ENCODE data around the gene CDK5R2.
A peak's percentile ranks its signal among the peaks of the same experiment; 100 is the strongest.

The CDK5R2 gene

DNA sequence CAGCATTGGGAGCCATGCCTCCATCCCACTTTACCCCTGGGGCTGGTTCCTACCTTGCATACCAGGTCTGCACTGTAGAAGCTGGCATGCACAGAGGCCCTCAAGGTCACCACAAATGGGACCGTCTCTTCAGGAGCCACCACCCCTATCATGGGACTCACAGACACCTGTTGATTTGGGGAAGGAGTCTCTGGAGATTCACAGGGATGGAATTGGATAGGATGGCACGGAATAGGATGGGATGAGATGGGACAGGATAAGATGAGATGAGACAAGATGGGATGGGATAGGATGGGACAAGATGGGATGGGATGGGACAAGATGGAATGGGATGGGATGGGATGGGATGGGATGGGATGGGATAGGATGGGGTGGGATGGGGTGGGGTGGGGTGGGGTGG is 49.8 kb downstream of the CDK5R2 start:
- no peak for DNase-seq

DNA sequence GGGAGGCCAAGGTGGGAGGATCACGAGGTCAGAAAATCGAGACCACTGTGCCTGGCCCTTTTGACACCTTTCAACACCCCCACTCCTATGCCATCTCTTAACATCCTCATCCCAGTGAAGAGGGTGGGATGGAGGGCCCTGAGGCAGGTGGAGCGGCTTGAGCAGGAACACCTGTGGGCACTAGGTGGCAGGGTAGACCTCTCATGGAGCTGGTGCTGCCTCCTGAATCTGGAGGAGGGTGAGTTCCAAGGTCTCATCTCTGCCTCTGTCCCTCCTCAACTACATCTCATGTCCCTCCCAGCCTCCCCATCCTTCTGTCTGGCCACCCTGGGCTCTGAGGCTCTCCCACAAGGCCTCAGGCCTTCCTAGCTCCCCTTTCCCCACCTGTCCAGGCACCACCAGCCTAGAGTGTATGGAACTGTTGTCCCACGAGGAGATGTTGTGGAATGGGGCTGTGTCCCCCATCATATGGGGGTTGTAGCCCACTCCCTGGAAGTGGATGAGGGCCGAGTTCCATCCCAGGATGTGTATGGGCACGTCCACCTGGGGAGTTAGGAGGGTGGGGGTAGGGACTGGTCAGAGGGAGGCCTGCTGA is 50.8 kb downstream of the CDK5R2 start:
- peak in 1 of 2 experiments; percentile 15 for DNase-seq

DNA sequence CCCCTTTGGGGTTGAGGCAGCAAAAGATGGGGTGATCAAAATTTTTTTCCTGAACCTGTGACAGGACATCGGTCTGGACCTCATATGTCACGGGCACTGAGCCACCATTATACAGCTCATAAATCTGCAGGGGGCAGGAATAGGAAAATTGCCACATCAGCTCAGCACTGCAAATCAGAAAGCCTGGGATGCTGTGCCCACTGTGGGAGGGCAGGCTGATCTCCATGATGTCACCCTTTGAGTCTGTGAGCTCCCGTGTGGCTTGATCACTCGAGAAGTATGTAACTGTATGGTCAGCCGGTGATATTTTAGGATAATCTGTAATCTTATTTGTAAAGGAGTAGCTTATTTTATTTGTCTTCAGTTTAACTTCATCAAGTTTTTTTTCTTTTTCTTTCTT is 51.4 kb downstream of the CDK5R2 start:
- DNase-seq, result no peak
